ENCODE data around the gene HES3. TPM values are rescaled to one million over a fixed set of nuclear protein-coding genes. Genes with fewer than 3 reads are reported as not detected.

HES3 gene
- polyA plus RNA-seq, 1 experiment = not detected

DNA sequence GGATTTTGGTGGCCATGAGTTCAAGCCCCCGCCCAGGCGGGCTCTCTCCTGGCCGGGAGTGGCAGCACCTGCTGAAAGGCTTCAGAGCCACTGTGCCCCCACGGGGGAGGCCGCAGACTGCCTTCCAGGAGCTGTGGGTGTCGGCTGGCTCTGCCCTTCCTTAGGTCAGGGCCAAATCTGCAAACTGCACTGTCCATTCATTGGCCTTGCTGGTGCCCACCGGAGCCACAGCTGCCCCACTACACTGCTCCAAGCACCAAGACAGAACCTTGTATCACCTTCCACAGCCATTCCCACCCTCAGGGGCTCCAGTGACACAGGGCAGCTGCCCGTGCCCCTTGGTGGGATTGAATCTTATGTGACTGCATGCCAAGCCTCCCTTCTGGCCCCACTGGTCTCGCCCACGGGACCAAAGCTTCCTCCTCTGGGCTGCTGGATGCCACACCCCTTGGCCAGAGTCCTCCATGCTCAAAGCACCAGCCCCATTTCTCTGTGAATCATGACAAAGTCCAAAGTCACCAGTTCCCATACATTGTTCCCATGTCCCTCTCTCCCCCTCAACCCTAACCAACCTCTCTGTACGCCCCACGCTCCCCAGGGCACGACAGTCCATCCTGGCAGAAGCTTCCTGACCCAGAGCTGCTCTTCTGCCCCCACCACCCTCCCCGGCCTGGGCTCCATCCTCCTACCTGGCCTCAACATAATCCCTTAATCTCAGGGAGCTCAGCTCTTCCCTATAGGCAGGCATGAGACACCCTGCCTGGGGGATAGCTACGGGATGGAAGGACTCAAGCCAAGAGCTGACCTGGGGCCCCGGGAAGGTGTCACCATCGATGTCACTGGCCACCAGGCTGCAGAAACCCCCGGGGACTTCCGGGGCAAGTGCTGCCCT, 37.8 kb downstream of the HES3 start:
- H3K27me3 ChIP-seq (ENCODE audit: control insufficient read depth, insufficient read depth, low read length) = no peaks in the 10 kb centered on the region
- TF ChIP-seq, protein P1, sequence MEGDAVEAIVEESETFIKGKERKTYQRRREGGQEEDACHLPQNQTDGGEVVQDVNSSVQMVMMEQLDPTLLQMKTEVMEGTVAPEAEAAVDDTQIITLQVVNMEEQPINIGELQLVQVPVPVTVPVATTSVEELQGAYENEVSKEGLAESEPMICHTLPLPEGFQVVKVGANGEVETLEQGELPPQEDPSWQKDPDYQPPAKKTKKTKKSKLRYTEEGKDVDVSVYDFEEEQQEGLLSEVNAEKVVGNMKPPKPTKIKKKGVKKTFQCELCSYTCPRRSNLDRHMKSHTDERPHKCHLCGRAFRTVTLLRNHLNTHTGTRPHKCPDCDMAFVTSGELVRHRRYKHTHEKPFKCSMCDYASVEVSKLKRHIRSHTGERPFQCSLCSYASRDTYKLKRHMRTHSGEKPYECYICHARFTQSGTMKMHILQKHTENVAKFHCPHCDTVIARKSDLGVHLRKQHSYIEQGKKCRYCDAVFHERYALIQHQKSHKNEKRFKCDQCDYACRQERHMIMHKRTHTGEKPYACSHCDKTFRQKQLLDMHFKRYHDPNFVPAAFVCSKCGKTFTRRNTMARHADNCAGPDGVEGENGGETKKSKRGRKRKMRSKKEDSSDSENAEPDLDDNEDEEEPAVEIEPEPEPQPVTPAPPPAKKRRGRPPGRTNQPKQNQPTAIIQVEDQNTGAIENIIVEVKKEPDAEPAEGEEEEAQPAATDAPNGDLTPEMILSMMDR (IDR thresholded peaks at IDR 0.05; ENCODE audit: low read depth, low read length) = no peak
- CTCF ChIA-PET = interaction anchor here (1.0 kb wide), 1 partner anchor 34 kb away, joined by 3 read pairs; no protein-coding TSS in a partner anchor
- DNase-seq (ENCODE audit: low read depth, low spot score) = no peak
- no peak overlapping the region for H3K4me3 ChIP-seq (ENCODE audit: low read depth, low read length)
- H3K27ac ChIP-seq (ENCODE audit: low read depth, low read length) = no peak overlapping the region
- POLR2A ChIA-PET = no interaction called here
- no peaks in the 10 kb centered on the region; the same call in 1 of the 2 replicates for H3K9me3 ChIP-seq (ENCODE audit: control insufficient read depth, insufficient read depth, low read length)

DNA sequence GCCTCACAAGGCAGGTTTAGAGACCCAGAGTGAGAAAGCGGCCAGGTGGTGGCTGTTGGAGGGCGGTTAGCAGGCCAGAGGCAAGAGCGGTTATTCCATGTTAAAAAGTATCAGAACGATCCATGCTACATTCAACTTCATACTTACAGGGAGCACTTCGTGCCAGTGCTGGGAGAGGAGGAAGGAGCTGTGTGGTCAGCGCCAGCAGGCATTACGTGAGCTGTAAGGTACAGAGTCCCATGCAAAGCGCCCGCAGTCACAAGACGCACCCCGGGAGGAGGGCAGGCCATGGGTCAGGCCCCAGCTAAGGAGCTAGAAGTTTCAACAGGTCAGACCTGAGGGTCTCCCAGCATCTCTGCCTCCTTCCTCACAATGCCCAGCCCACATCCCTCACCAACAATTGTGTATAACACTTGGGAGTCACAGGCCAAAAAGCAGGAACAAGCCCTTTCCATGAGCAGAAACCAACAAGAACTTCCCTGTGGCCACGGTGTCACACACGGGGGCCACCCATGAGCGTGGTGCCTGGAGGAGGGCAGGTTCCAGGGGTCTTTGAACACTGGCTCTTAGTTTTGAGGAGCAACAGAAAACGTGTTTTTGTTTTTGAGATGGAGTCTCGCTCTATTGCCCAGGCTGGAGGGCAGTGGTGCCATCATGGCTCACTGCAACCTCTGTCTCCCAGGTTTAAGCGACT, 38.7 kb downstream of the HES3 start:
- TF ChIP-seq, protein P1 (IDR thresholded peaks at IDR 0.05; ENCODE audit: low read depth, low read length) = no peak
- H3K27ac ChIP-seq (ENCODE audit: low read depth, low read length) = no peak overlapping the region
- no peaks in the 10 kb centered on the region for H3K27me3 ChIP-seq (ENCODE audit: control insufficient read depth, insufficient read depth, low read length)
- no peak for DNase-seq (ENCODE audit: low read depth, low spot score)
- H3K9me3 ChIP-seq (ENCODE audit: control insufficient read depth, insufficient read depth, low read length) = no peaks in the 10 kb centered on the region; the same call in 1 of the 2 replicates
- CTCF ChIA-PET = no interaction called here
- POLR2A ChIA-PET = no interaction called here
- H3K4me3 ChIP-seq (ENCODE audit: low read depth, low read length) = no peak overlapping the region

DNA sequence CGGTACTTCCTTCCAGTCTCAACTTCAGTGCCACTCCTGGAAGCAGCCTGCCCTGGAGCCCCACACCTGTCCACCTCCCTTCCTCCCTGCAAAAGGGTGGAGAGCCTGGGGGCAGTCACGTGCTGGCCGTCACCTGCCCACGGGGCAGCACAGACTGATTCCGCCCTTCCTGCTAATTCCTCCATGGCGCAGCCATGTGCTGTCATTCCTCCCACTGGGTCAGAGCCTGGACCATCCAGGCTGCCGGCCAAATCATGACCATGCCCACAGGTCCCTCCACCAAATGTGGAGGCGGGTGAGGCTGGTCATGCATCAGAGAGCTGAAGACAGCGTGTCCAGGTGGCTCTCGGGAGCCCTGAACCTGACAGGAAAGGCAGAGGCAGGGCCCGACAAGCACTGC, 41.4 kb downstream of the HES3 start:
- ChIA-PET POLR2A (no interaction called here), CTCF (no interaction called here)
- no peak for DNase-seq (ENCODE audit: low read depth, low spot score)

DNA sequence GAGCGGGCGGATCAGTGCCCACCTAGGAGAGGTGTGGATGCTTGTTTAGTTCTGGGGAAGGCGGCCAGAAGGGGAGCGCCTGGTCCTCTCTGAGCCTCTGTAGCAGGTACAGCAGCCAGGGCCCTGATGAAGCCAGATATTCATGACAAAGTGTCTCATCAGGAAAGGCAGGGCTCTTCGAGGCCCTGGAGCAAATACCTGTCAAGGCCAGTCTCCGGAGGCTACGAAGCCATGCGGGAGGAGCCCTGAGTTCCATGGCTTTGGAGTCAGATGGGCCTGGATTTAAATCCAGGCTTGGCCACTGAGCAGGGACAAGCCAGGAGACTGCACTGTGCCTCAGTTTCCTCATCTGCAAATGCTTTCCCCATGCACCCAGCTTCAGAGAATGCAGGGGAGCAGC, 42.3 kb downstream of the HES3 start:
- POLR2A ChIA-PET = no interaction called here

More for the DNA sequence above, 41.4 kb downstream of the HES3 start:
- Histone ChIP-seq H3K27me3 (ENCODE audit: control insufficient read depth, insufficient read depth, low read length) (no peaks in the 10 kb centered on the region), H3K4me3 (ENCODE audit: low read depth, low read length) (no peak overlapping the region), H3K9me3 (ENCODE audit: control insufficient read depth, insufficient read depth, low read length) (no peaks in the 10 kb centered on the region; the same call in 1 of the 2 replicates), H3K27ac (ENCODE audit: low read depth, low read length) (no peak overlapping the region)
- TF ChIP-seq, protein P1 (IDR thresholded peaks at IDR 0.05; ENCODE audit: low read depth, low read length) = no peak

More for the DNA sequence above, 42.3 kb downstream of the HES3 start:
- no peak for DNase-seq (ENCODE audit: low read depth, low spot score)
- Histone ChIP-seq H3K4me3 (ENCODE audit: low read depth, low read length) (no peak overlapping the region), H3K9me3 (ENCODE audit: control insufficient read depth, insufficient read depth, low read length) (no peaks in the 10 kb centered on the region; the same call in 1 of the 2 replicates), H3K27me3 (ENCODE audit: control insufficient read depth, insufficient read depth, low read length) (no peaks in the 10 kb centered on the region), H3K27ac (ENCODE audit: low read depth, low read length) (no peak overlapping the region)
- TF ChIP-seq, protein P1 (IDR thresholded peaks at IDR 0.05; ENCODE audit: low read depth, low read length) = no peak
- CTCF ChIA-PET = no interaction called here

Data from AG04450 (cell line).